DMS79 treated with DMSO at 0.1 percent for 48 hours (cell line): Measurements from ENCODE around the gene VEGFA.
A peak's percentile ranks its signal among the peaks of the same experiment; 100 is the strongest.
"Not testable (repeated sequence)": the region's sequence is repeated elsewhere in the genome, so short reads cannot be mapped to it uniquely, and the experiment has no call there.

Experiments used
- DNase-seq: peaks from one replicate; lab custom pipeline; 2025; lab: John Stamatoyannopoulos, UW

Gene VEGFA

GRCh38 chr6:43803783-43804549 lies 34.0 kb downstream of the VEGFA start:
- no peak for DNase-seq

- no peak for DNase-seq
Measured at GRCh38 chr6:43804550-43805223, 34.7 kb downstream of the VEGFA start.

- DNase-seq: no peak
Measured at GRCh38 chr6:43805699-43806042, 35.7 kb downstream of the VEGFA start.

GRCh38 chr6:43806043-43806757 lies 36.2 kb downstream of the VEGFA start:
- no peak for DNase-seq

- no peak for DNase-seq
Measured at GRCh38 chr6:43806758-43807227, 36.8 kb downstream of the VEGFA start.

- no peak for DNase-seq
Measured at GRCh38 chr6:43807228-43808061, 37.4 kb downstream of the VEGFA start.

GRCh38 chr6:43808412-43808811 lies 38.4 kb downstream of the VEGFA start:
- no peak for DNase-seq

- DNase-seq: no peak
Measured at GRCh38 chr6:43809417-43810305, 39.6 kb downstream of the VEGFA start.

GRCh38 chr6:43810965-43811732 lies 41.1 kb downstream of the VEGFA start:
- DNase-seq: peak; percentile 41

GRCh38 chr6:43811733-43812099 lies 41.7 kb downstream of the VEGFA start:
- no peak for DNase-seq

- peak; percentile 44 for DNase-seq
Measured at GRCh38 chr6:43812850-43813578, 43.0 kb downstream of the VEGFA start.

- DNase-seq: peak; percentile 53
Measured at GRCh38 chr6:43814111-43814510, 44.1 kb downstream of the VEGFA start.

GRCh38 chr6:43814865-43815264 lies 44.9 kb downstream of the VEGFA start:
- no peak for DNase-seq

- DNase-seq: no peak
Measured at GRCh38 chr6:43817192-43817591, 47.2 kb downstream of the VEGFA start.

- not testable (repeated sequence) for DNase-seq
Measured at GRCh38 chr6:43818973-43819372, 49.0 kb downstream of the VEGFA start.

GRCh38 chr6:43819958-43820357 lies 49.9 kb downstream of the VEGFA start:
- no peak for DNase-seq

GRCh38 chr6:43820486-43820885 lies 50.5 kb downstream of the VEGFA start:
- DNase-seq: no peak

GRCh38 chr6:43821101-43821886 lies 51.3 kb downstream of the VEGFA start:
- no peak for DNase-seq

- DNase-seq: no peak
Measured at GRCh38 chr6:43823390-43823789, 53.4 kb downstream of the VEGFA start.
